GM13976 (cell line): ENCODE results near the gene COX6A2.

ENCODE experiments used
- DNase-seq: peaks from one replicate; pipeline ENCODE4 v3.0.0; 2012; ENCODE audit warnings: low spot score
- CTCF ChIP-seq: IDR thresholded peaks from 2 replicates; pipeline ENCODE4 v1.5.1; 2012; ENCODE audit warnings: borderline replicate concordance, mild to moderate bottlenecking; ENCODE audit not compliant: insufficient read depth; ENCODE audit errors: extremely low read depth, missing control alignments, control extremely low read depth
- in situ Hi-C: fragments of 300-500 bp; cut with MboI; formaldehyde crosslinking; loops from one replicate; pipeline ENCODE4 v1.12.0; 2022; ENCODE audit warnings: low sequenced_read_pairs, mixed read lengths, inconsistent platforms; ENCODE audit not compliant: unreplicated experiment

COX6A2 gene

GRCh38 chr16:31467151-31467773 is 39.1 kb upstream of the COX6A2 start:
- in situ Hi-C loops = no loop called here
- no peak for TF ChIP-seq CTCF
- no peak for DNase-seq

GRCh38 chr16:31466381-31466841 is 38.3 kb upstream of the COX6A2 start:
- no peak for TF ChIP-seq CTCF
- no peak for DNase-seq
- in situ Hi-C loops = no loop called here

- no peak for TF ChIP-seq CTCF
- no peak for DNase-seq
- in situ Hi-C loops = no loop called here
Observed at GRCh38 chr16:31465788-31466370, 37.7 kb upstream of the COX6A2 start.

DNA sequence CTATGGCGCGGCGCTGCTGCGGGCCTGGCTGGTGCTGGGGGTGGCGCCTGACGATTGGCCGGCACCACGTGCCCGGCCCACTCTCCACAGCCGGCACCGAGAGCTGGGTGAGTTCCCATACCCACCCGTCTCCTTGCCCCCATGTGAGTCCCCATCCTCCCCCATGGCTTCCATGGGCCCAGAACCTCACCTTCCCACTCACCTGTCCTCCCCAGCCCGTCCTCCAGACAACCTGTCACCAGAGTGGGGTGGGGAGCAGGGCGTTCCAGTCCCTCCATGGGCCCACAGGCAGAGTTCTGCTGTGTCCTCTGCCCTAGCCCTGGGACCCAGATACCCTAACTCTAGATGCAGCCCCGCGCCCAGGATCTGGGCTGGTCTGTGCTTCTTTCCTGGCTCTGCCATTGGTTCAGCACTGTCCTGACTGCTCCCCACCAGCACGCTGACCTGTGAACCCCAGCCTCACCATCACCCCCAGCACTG is 36.7 kb upstream of the COX6A2 start:
- in situ Hi-C loops = no loop called here
- no peak for DNase-seq
- TF ChIP-seq CTCF = no peak

- DNase-seq = no peak
- in situ Hi-C loops = no loop called here
- TF ChIP-seq CTCF = no peak
Observed at GRCh38 chr16:31464348-31464769, 36.2 kb upstream of the COX6A2 start.

GRCh38 chr16:31461921-31462804 is 34.0 kb upstream of the COX6A2 start:
- in situ Hi-C loops = no loop called here
- no peak for DNase-seq
- TF ChIP-seq CTCF = no peak
